Central memory CD8-positive, alpha-beta T cell (primary cell): ENCODE results near the gene DCK.
"Not testable (repeated sequence)": the region's sequence is repeated elsewhere in the genome, so short reads cannot be mapped to it uniquely, and the experiment has no call there.

Source experiments
- ATAC-seq: fragments of 150-1000 bp; cut with Tn5 transposase; replicated peaks from 2 replicates; pipeline ENCODE4 v1.10.0; 2022; ENCODE audit warnings: mild to moderate bottlenecking, moderate FRiP score, moderate number of reproducible peaks; ENCODE audit not compliant: poor library complexity, severe bottlenecking; ENCODE audit errors: extremely low read depth
- DNase-seq, 2 donors: peaks; one replicate each; pipeline ENCODE4 v3.0.0; 2021; ENCODE audit warnings: low spot score in 2 of 2
- H3K27ac Mint-ChIP-seq: one replicate; pipeline ENCODE4 v1.8.0; 2022; ENCODE audit warnings: low read depth, mild to moderate bottlenecking, moderate library complexity, mixed read lengths
- H3K27me3 Mint-ChIP-seq: one replicate; pipeline ENCODE4 v1.8.0; 2022; ENCODE audit warnings: mixed read lengths
- H3K36me3 Mint-ChIP-seq: one replicate; pipeline ENCODE4 v1.8.0; 2022; ENCODE audit warnings: mild to moderate bottlenecking, moderate library complexity, mixed read lengths; ENCODE audit not compliant: insufficient read depth
- H3K4me1 Mint-ChIP-seq: one replicate; pipeline ENCODE4 v1.8.0; 2022; ENCODE audit warnings: mixed read lengths
- H3K4me3 Mint-ChIP-seq: one replicate; pipeline ENCODE4 v1.8.0; 2022; ENCODE audit warnings: mild to moderate bottlenecking, moderate library complexity, mixed read lengths
- H3K9me3 Mint-ChIP-seq: one replicate; pipeline ENCODE4 v1.8.0; 2022; ENCODE audit warnings: mixed read lengths

Gene DCK

GRCh38 chr4:71049395-71049794 is 55.9 kb downstream of the DCK start:
- no peaks in the 10 kb centered on the region for H3K9me3 Mint-ChIP-seq
- H3K27me3 Mint-ChIP-seq: no peaks in the 10 kb centered on the region
- peaks cover 2% of the 10 kb centered on the region for H3K36me3 Mint-ChIP-seq
- no peaks in the 10 kb centered on the region for H3K4me1 Mint-ChIP-seq
- H3K27ac Mint-ChIP-seq: no peak overlapping the region
- no peak overlapping the region for H3K4me3 Mint-ChIP-seq
- DNase-seq (no peak), ATAC-seq (no peak)

- DNase-seq: no peak
- no peaks in the 10 kb centered on the region for H3K9me3 Mint-ChIP-seq
- peaks cover 2% of the 10 kb centered on the region for H3K36me3 Mint-ChIP-seq
- H3K27ac Mint-ChIP-seq: no peak overlapping the region
- ATAC-seq: no peak
- H3K27me3 Mint-ChIP-seq: no peaks in the 10 kb centered on the region
- no peaks in the 10 kb centered on the region for H3K4me1 Mint-ChIP-seq
- no peak overlapping the region for H3K4me3 Mint-ChIP-seq
These were observed 57.4 kb downstream of the DCK start for GRCh38 chr4:71050809-71051208.

GRCh38 chr4:71052034-71052433 is 58.6 kb downstream of the DCK start:
- no peak for ATAC-seq
- Mint-ChIP-seq H3K4me1 (no peaks in the 10 kb centered on the region), H3K9me3 (no peaks in the 10 kb centered on the region), H3K27ac (no peak overlapping the region), H3K27me3 (no peaks in the 10 kb centered on the region), H3K4me3 (no peak overlapping the region), H3K36me3 (peaks cover 2% of the 10 kb centered on the region)
- DNase-seq: no peak

GRCh38 chr4:71052716-71053115 is 59.3 kb downstream of the DCK start:
- Mint-ChIP-seq H3K27ac (no peak overlapping the region), H3K4me1 (no peaks in the 10 kb centered on the region), H3K4me3 (no peak overlapping the region), H3K9me3 (no peaks in the 10 kb centered on the region), H3K27me3 (no peaks in the 10 kb centered on the region), H3K36me3 (peaks cover 2% of the 10 kb centered on the region)
- ATAC-seq (no peak), DNase-seq (no peak)

- H3K27ac Mint-ChIP-seq, H3K36me3 Mint-ChIP-seq, H3K4me1 Mint-ChIP-seq, DNase-seq, H3K27me3 Mint-ChIP-seq, H3K9me3 Mint-ChIP-seq, H3K4me3 Mint-ChIP-seq, ATAC-seq: not testable (repeated sequence)
These were observed 60.2 kb downstream of the DCK start for GRCh38 chr4:71053613-71054012.

- not testable (repeated sequence) for H3K27ac Mint-ChIP-seq, H3K4me3 Mint-ChIP-seq, DNase-seq, ATAC-seq, H3K27me3 Mint-ChIP-seq, H3K36me3 Mint-ChIP-seq, H3K9me3 Mint-ChIP-seq, H3K4me1 Mint-ChIP-seq
These were observed 66.1 kb downstream of the DCK start for GRCh38 chr4:71059573-71059972.

GRCh38 chr4:71062436-71062835 is 69.0 kb downstream of the DCK start:
- H3K36me3 Mint-ChIP-seq: no peaks in the 10 kb centered on the region
- peaks cover 10% of the 10 kb centered on the region for H3K4me1 Mint-ChIP-seq
- H3K4me3 Mint-ChIP-seq: no peak overlapping the region
- no peaks in the 10 kb centered on the region for H3K9me3 Mint-ChIP-seq
- DNase-seq: no peak
- no peak overlapping the region for H3K27ac Mint-ChIP-seq
- no peak for ATAC-seq
- H3K27me3 Mint-ChIP-seq: no peaks in the 10 kb centered on the region

GRCh38 chr4:71063711-71064110 is 70.3 kb downstream of the DCK start:
- H3K27ac Mint-ChIP-seq: no peak overlapping the region
- ATAC-seq: no peak
- DNase-seq: no peak
- no peaks in the 10 kb centered on the region for H3K36me3 Mint-ChIP-seq
- peaks cover 12% of the 10 kb centered on the region for H3K4me1 Mint-ChIP-seq
- H3K4me3 Mint-ChIP-seq: no peak overlapping the region
- H3K27me3 Mint-ChIP-seq: no peaks in the 10 kb centered on the region
- no peaks in the 10 kb centered on the region for H3K9me3 Mint-ChIP-seq

GRCh38 chr4:71064521-71064920 is 71.1 kb downstream of the DCK start:
- Mint-ChIP-seq H3K9me3 (no peaks in the 10 kb centered on the region), H3K4me1 (peaks cover 12% of the 10 kb centered on the region), H3K27ac (no peak overlapping the region), H3K4me3 (no peak overlapping the region), H3K36me3 (no peaks in the 10 kb centered on the region), H3K27me3 (no peaks in the 10 kb centered on the region)
- DNase-seq (no peak), ATAC-seq (no peak)

GRCh38 chr4:71065991-71066510 is 72.6 kb downstream of the DCK start:
- H3K4me1 Mint-ChIP-seq: peaks cover 12% of the 10 kb centered on the region
- no peak for ATAC-seq
- no peaks in the 10 kb centered on the region for H3K27me3 Mint-ChIP-seq
- no peak overlapping the region for H3K27ac Mint-ChIP-seq
- no peak overlapping the region for H3K4me3 Mint-ChIP-seq
- no peak for DNase-seq
- no peaks in the 10 kb centered on the region for H3K36me3 Mint-ChIP-seq
- H3K9me3 Mint-ChIP-seq: no peaks in the 10 kb centered on the region

GRCh38 chr4:71066737-71067716 is 73.6 kb downstream of the DCK start:
- H3K27ac Mint-ChIP-seq: no peak overlapping the region
- peaks cover 12% of the 10 kb centered on the region for H3K4me1 Mint-ChIP-seq
- H3K27me3 Mint-ChIP-seq: no peaks in the 10 kb centered on the region
- H3K36me3 Mint-ChIP-seq: no peaks in the 10 kb centered on the region
- no peaks in the 10 kb centered on the region for H3K9me3 Mint-ChIP-seq
- DNase-seq (no peak), ATAC-seq (no peak)
- H3K4me3 Mint-ChIP-seq: no peak overlapping the region

GRCh38 chr4:71069063-71069462 is 75.6 kb downstream of the DCK start:
- DNase-seq: no peak
- Mint-ChIP-seq H3K27ac (no peak overlapping the region), H3K4me1 (peaks cover 12% of the 10 kb centered on the region), H3K9me3 (no peaks in the 10 kb centered on the region), H3K4me3 (no peak overlapping the region), H3K36me3 (no peaks in the 10 kb centered on the region), H3K27me3 (peaks cover 2% of the 10 kb centered on the region)
- no peak for ATAC-seq

- no peaks in the 10 kb centered on the region for H3K9me3 Mint-ChIP-seq
- H3K27ac Mint-ChIP-seq: no peak overlapping the region
- H3K27me3 Mint-ChIP-seq: peaks cover 10% of the 10 kb centered on the region
- DNase-seq (no peak), ATAC-seq (no peak)
- H3K4me1 Mint-ChIP-seq: peaks cover 12% of the 10 kb centered on the region
- no peaks in the 10 kb centered on the region for H3K36me3 Mint-ChIP-seq
- H3K4me3 Mint-ChIP-seq: no peak overlapping the region
These were observed 76.6 kb downstream of the DCK start for GRCh38 chr4:71070015-71070414.
